HG03521 (cell line): ENCODE measurements around the gene CDH24.

Experiments
- ATAC-seq: cut with Tn5 transposase; IDR thresholded peaks from one replicate; pipeline ENCODE4 v1.9.1; 2021; ENCODE audit warnings: mild to moderate bottlenecking, moderate library complexity; ENCODE audit not compliant: unreplicated experiment

The CDH24 gene

GRCh38 chr14:23091294-23092225 is 34.2 kb upstream of the CDH24 start:
- ATAC-seq, result no peak

GRCh38 chr14:23090254-23090636 is 32.9 kb upstream of the CDH24 start:
- no peak for ATAC-seq

GRCh38 chr14:23089498-23090253 is 32.4 kb upstream of the CDH24 start:
- no peak for ATAC-seq

- ATAC-seq, result no peak
Measured at GRCh38 chr14:23086565-23086964, 29.2 kb upstream of the CDH24 start.

GRCh38 chr14:23085458-23085857 is 28.1 kb upstream of the CDH24 start:
- no peak for ATAC-seq

- ATAC-seq, result no peak
Measured at GRCh38 chr14:23080474-23080873, 23.2 kb upstream of the CDH24 start.

- no peak for ATAC-seq
Measured at GRCh38 chr14:23079716-23080115, 22.4 kb upstream of the CDH24 start.

GRCh38 chr14:23078692-23079116 is 21.4 kb upstream of the CDH24 start:
- no peak for ATAC-seq

- ATAC-seq, result no peak
Measured at GRCh38 chr14:23077962-23078361, 20.6 kb upstream of the CDH24 start.

GRCh38 chr14:23076785-23077408 is 19.6 kb upstream of the CDH24 start:
- no peak for ATAC-seq

- ATAC-seq, result no peak
Measured at GRCh38 chr14:23074906-23075305, 17.6 kb upstream of the CDH24 start.

GRCh38 chr14:23071921-23072539 is 14.7 kb upstream of the CDH24 start:
- no peak for ATAC-seq

- ATAC-seq, result peak; percentile 79
Measured at GRCh38 chr14:23071244-23071920, 14.1 kb upstream of the CDH24 start.

- ATAC-seq, result no peak
Measured at GRCh38 chr14:23070262-23071129, 13.2 kb upstream of the CDH24 start.

- ATAC-seq, result no peak
Measured at GRCh38 chr14:23069413-23069806, 12.1 kb upstream of the CDH24 start.

- peak; percentile 62 for ATAC-seq
Measured at GRCh38 chr14:23068789-23069412, 11.6 kb upstream of the CDH24 start.

GRCh38 chr14:23067847-23068788 is 10.8 kb upstream of the CDH24 start:
- no peak for ATAC-seq
